DMS79 treated with DMSO at 0.1 percent for 48 hours (cell line): ENCODE measurements around the gene BRD1.

ENCODE experiments used
- DNase-seq: peaks from one replicate; lab custom pipeline; 2025; lab: John Stamatoyannopoulos, UW

The BRD1 gene

GRCh38 chr22:49827853-49828598, at the start of gene BRD1:
Gene BRD1 (minus strand): TSS chr22:49827873. CDS start chr22:49824317, 3,556 bp downstream.
- DNase-seq = peak; percentile 11

GRCh38 chr22:49873228-49873940, 45.7 kb upstream of the BRD1 start:
- no peak for DNase-seq

DNA sequence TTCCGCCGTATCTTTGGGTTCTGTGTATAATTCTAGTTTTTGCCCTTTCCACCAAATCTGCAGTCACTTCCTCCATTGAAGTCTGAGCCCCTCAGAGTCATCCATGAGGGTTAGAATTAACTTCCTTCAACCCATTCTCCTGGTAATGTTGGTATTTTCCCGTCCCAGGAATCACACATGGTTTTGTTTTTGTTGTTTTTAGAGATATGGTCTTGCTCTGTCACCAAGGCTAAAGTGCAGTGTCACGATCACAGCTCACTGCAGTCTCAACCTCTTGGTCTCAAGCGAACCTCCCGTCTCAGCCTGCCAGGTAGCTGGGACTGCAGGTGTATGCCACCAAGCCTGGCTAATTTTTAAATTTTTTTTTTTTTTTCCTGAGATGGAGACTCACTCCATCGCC, 44.7 kb upstream of the BRD1 start:
- DNase-seq = no peak

DNA sequence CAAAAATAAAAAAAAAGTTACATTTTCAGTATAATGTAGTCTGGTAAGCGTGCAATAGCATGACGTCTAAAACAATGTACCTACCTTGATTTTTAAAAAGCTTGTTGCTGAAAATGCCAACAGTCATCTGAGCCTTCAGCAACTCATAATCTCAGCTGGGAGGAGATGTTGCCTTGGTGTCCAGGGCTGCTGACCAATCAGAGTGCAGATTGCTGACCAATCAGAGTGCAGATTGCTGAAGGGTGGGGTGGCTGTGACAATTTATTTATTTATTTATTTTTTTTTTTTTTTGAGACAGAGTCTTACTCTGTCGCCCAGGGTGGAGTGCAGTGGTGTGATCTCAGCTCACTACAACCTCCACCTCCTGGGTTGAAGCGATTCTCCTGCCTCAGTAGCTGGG, 43.8 kb upstream of the BRD1 start:
- no peak for DNase-seq

GRCh38 chr22:49869845-49870712, 42.4 kb upstream of the BRD1 start:
- no peak for DNase-seq

DNA sequence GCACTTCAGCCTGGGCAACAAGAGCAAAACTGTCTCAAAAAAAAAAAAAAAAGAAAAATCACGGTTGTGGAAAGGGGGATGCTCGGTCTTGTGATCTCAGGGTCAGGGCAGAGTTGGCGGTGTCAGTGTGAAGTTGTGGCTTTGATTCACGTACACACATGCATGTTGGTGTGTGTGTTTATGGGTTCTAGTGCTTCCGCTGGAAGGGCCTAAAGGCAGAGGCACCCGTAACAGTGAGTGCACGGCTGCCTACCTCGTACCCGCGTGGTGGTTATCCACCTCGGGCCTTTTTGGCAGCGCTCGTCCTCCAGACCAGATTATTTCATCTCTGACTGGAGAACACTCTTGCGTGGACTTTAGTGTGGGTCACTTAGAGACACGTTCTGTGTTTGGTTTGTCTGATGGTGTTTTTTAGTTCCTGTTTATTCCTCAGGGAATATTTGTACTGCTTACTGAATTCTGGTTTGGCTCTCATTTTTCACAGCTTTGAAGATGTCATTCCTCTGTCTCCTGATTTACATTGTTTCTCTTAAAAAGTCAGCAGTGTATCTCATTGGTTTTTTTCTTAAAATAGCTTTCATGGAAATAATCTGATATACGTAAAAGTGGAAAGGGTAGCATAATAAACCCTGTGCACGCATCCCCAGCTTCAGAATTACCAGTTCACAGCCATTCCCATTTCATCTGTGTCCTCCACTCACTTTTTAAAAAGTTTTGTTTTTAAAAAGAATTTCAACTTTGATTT, 41.6 kb upstream of the BRD1 start:
- no peak for DNase-seq

DNA sequence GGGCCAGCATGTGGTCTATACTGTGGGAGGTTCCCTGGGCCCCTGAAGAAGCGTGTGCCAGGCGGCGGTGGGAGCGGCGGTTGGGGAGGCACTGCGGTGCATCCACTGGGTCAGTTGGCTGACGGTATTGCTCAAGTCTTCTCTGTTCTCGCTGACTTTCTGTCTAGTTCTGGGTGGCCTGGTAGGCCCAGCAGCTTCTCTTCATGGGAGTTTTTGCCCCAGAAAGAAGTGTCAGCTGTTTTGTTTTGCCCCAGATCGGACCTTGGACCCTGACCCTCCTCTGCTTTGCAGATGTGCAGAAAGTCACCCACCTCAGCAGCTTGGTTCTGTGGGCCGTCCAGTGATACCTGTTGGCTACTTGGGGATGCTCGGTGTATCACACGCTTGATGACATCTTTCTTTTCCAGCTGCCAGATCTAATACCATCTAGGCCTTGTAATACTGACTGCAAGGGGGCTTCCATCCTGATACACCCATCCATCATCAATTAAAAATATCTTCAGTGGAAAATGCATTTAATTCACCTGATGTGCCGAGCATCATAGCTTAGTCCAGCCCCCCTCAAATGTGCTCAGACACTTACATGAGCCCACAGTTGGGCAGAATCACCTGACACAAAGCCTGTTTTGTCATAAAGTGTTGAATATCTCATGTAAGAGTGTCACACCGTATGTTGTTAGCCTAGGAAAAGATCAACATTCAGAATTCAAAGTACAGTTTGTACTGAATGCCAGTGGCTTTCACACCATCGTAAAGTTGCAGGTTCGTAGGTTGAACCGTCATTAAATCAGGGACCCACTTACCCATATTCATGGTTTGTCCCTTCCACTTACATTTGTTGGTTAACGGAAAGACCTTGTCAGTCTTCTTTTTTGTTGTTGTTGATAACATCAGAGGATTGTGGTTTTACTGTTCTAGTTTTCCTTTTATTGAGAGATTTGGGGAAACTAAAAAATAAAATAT, 39.9 kb upstream of the BRD1 start:
- DNase-seq = no peak

DNA sequence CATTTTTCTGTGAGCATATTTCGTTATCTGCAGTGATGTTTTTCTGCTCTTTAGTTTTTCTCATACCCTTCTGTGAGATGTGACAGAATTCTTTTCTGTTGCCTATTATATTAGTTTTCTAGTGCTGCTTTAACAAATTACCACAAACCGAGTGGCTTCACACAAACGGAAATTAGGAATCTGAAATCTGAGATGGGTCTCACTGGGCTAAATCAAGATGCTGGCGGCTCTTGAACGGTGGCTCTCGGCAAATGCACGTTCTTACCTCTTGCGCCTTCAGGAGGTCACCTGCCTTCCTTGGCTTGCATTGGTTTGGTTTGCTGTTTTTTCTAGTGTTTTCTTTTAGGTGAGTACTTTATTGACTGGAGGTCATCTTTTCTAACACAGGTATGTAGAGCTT, 39.0 kb upstream of the BRD1 start:
- peak; percentile 23 for DNase-seq

DNA sequence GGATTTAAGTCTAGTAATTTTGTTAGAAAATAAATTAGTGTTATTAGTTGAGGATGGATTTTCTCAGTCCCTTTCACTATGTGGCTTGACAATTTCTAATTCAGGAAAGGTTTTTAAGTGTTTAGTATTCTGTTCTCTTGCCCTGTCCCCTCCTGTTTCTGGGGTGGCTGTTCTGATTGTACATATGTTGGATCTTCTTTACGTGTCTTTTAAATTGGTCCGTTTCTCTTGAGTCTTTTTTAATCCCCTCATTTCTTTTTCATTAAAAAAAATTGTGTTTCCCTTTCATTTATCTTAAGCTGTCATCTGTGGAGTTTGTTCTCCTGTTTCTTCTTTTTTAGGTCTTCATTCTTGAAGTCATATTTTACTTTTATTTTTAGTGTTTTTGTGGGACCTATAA, 38.5 kb upstream of the BRD1 start:
- no peak for DNase-seq

GRCh38 chr22:49865156-49865555, 37.5 kb upstream of the BRD1 start:
- DNase-seq = no peak

GRCh38 chr22:49863931-49864330, 36.3 kb upstream of the BRD1 start:
- DNase-seq = no peak

GRCh38 chr22:49862496-49862776, 34.8 kb upstream of the BRD1 start:
- DNase-seq = no peak

DNA sequence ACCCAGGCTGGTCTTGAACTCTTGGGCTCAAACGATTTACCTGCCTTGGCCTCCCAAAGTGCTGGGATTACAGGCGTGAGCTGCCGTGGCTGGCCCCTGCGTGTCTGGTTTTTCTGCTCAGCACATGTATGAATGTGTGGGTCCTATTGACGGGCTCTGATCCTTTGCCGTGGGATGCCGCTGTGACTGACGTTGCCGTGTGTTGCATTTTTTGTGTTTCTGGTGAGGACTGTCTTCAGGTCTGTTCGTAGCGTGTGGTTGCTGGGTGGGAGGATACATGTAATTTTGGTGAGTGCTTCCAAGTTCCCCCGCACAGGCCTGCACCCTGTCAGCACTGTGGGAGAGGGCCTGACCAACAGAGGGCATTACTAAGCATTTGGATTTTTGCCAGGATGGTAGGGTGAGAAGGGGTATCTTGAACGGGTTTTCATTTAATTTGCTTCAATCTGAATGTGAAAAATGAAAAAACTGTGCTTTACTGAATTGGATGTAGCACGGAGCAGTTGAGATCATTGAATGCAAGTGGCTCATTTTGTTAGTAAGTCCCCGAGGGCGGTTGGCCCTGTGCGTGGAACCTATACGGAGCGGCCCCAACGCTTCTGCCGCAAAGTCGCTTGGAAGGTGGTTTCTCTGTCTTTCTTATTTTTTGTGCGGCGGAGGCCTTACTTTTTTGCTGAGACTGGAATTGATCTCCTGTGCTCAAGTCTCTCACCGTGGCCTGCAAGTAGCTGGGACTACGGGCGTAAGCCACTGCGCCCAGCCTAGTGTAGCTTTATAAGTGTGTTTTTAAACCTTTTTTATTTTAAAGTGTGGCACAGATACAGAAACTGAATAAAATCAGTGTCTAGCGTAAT, 34.2 kb upstream of the BRD1 start:
- DNase-seq = no peak

GRCh38 chr22:49858827-49859226, 31.2 kb upstream of the BRD1 start:
- no peak for DNase-seq

GRCh38 chr22:49856766-49857618, 29.3 kb upstream of the BRD1 start:
- DNase-seq = no peak

- no peak for DNase-seq
Observed at GRCh38 chr22:49856343-49856742, 28.7 kb upstream of the BRD1 start.

DNA sequence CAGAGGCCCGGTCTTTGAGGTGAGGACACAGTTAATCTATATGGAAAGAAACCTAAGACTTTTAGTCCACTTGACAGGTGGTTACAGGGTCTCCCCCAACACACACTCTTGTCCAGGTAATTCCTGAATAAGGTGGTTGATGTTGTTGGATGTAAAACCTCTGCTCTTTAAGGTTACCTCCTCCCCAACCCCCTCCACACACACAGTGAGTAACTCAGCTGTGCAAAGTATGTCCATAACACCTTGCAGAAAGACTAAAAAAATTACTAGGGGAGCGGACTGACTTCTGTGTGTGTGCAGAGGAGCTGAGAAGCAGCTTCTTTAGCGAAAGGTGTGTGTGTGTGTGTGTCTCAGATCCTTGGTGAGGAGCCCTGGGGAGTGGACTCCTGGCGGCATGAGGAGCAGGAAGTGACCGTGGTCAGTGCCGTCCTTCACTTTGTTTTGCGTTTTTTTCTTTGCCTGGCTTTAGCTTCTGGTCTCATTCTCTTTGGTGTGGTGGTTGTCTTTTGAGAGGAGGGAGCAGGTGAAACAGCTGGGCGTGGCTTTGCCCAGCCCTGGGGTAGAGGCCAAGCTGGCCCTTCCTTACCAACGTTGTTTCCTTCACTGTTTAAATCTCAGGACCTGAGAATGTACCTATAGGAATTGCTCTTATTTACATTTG, 27.7 kb upstream of the BRD1 start:
- DNase-seq = no peak

DNA sequence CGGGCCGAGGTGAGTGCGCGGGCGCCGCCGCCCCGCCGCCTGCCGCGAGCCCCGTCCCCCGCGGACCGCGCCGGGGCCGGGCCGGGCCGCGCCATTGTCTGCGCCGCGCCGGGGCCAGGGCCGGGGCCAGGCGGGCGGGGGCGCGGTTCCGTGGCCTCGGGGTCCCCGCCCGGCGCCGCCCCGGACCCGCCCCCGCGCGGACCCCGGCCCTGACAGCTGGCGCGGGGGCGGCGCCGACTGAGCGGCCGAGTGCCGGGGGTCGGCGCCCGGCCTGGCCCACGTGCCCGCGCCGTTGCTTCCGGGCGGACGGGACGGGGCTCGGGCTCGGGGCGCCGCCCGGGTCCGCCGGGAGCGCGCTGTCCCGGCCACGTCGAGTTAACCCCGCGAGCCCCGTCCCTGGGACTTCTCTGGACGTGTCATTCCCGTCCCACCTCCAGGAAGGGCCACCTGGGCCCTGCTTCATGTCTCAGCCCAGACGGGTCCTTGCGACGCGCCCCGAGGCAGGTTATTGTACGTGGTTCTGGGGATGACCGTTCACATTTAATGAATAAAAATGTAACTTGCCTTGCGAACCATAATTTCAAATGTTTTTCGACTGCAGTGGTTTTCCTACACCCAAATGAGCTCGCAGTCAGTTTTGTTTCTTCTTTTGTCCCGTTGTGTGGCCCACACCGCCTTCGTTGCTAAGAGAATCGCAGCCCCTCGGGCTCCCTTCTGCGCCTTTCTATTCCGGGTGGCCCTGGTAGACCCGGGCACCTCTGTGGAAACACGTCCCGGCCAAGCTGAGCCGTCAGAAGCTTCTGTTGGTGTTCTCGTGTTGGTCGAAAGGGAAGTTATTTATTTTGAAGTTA, 26.5 kb upstream of the BRD1 start:
- no peak for DNase-seq
